GM12872 (cell line): Measurements from ENCODE around the gene NRIP2.

Experiments used
- TF ChIP-seq, protein P1 (sequence below): IDR thresholded peaks from 3 replicates; pipeline ENCODE4 v1.5.1; 2011; ENCODE audit warnings: low read depth, mild to moderate bottlenecking, low read length, moderate library complexity; ENCODE audit not compliant: insufficient read depth

NRIP2 gene

DNA sequence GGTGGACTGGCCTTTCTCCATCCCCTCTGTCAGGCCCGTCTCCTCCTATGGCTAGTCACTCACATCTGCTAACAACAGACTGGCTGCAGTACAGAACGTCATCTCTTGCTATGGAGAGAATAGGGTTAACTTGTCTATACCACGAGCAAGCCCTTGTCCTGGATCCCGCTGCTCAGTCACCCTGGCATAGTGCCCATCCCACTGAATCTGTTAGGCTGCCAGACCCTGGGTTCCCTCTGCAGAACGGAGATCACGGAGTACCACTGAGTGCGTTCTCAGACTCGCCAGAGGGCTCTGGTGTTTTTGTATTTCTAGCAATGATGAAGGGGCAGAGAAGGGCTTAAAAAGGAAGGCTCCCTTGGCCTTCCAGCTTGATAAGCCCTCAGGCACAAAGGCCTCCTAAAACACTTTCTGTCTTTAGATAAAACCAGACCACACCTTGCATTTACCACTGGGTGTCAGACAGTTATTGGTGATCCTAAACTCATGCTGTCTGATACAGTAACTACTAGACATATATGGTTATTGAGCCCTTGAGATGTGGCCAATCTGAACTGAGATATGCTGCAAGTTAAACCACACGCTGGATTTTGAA is 6.3 kb upstream of the NRIP2 start:
- TF ChIP-seq, protein P1, sequence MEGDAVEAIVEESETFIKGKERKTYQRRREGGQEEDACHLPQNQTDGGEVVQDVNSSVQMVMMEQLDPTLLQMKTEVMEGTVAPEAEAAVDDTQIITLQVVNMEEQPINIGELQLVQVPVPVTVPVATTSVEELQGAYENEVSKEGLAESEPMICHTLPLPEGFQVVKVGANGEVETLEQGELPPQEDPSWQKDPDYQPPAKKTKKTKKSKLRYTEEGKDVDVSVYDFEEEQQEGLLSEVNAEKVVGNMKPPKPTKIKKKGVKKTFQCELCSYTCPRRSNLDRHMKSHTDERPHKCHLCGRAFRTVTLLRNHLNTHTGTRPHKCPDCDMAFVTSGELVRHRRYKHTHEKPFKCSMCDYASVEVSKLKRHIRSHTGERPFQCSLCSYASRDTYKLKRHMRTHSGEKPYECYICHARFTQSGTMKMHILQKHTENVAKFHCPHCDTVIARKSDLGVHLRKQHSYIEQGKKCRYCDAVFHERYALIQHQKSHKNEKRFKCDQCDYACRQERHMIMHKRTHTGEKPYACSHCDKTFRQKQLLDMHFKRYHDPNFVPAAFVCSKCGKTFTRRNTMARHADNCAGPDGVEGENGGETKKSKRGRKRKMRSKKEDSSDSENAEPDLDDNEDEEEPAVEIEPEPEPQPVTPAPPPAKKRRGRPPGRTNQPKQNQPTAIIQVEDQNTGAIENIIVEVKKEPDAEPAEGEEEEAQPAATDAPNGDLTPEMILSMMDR = no peak

DNA sequence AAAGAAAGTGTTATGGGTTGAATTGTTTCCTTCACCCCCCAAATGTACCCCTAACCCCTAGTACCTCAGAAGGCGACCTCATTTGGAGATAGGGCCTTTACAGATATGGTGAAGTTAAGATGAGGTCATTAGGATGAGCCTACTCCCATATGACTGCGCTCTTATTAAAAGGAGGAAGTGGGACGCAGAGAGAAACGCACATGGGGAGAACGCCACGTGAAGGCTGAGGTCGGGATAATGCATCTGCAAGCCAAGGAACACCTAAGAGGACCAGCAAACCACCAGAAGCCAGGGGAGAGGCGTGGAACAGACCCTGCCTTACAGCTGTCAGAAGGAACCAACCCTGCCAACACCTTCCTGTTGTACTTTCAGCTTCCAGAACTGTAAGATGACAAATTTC is 1.7 kb upstream of the NRIP2 start:
- TF ChIP-seq, protein P1 = no peak

DNA sequence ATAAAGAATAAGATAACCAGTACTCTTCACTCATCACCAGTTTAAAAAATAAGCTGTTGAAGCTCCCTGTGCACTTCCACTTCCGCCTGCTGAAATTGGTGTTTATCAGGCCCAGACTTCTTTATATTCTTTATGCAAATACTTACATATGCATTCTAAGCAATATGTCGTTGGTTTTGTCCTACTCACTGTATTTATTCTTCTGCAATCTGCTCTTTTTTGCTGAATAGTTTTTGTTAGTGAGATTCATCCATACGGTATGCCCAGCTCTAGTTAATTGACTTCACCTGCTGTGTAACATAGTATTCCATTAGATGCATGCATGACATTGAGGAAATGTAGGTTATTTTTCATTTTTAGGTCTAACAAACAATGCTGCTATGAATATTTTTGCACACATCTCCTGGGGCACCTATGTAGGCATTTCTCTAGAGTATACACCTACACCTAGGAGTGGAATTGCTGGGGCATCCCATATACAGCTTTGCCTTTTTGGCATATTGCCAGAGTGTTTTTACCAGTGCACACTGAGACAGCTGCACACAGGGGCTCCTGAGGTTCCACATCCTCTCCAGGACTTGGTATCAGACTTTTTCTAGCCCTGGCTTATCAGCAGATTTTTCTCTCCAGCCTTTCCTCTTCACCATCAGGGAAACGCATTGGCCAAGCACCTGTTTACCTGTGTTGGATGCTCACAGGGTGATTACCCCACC is 1.0 kb upstream of the NRIP2 start:
- TF ChIP-seq, protein P1 = no peak

DNA sequence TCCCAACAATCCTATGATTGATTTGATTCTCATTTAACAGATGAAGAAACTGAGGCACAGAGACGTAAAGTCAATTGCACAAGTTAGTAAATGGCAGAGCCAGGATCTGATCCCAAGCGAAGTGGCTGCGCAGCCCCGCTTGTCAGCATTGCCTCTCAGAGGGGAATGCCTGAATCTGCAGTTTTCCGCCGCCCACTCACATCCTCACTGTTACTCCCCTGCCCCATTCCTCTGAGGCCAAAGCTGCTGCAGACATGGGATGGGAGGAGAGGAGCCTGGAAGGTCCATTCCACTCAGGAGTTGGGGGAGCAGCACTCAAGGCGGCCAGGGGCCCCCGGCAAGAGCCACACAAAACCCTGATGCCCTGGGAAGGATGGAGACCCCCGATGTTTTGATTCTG is 1.0 kb downstream of the NRIP2 start:
- TF ChIP-seq, protein P1 = no peak

DNA sequence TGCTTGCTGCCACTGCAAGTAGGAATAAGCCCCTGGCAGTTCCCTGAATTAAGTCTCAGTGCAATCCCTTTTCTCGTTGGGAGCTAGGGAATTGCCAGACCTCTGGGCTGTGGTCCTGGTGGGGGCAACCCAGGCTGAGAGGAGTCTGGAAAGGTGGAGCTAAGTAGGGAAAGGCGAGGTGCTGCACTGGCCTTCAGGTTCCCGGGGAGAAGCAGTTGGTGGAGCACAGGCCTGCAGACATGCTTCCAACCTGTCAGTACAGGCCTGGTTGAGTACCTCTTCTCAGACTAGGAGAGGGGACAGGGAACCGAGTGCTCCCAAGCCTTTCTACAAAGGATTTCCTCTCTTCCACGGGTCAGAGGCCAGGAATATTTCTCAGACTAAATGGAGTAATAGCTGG is 1.5 kb downstream of the NRIP2 start:
- TF ChIP-seq, protein P1 = no peak

DNA sequence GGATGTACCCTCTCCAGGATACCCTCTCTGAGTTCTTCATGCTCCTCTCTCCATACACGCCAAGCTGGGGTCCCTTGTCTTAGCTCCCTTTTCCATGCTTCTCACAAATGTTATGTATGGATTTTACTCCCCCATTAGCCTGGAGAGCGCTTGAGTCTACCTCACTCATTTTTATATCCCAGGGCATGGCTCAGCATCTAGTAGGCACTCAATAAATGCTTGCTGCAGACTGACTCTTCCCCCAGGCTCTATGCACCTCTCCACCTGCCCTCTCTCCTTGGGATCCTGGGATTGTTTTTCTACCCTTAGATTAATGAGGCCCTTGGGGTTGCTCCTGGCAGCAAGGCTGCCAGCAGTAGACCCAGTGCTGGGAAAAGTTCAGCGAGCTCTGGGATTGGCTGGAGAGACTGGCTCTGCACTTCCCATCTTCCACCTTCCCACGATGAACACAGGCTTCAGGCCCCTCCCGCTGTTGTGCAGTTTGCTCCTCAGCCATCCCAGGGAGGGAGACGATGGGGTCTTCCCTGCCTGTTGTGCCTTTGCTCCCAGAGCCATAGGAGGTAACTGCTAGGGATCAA is 2.2 kb downstream of the NRIP2 start:
- TF ChIP-seq, protein P1 = no peak

DNA sequence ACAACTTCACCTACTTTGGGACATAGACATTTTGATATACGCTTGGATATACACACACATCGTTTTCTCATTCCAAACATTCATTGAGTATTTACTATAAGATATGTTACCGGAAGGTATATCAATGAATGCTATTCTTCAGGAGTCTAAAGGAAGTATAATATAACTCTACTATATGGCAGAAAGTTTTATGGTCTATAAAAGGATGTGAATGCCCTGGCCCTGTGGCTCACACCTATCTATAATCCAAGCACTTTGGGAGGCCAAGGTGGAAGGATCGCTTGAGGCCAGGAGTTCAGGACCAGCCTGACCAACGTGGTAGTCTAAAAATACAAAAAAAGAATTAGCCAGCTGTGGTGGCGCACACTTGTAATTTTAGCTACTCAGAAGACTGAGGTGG is 5.6 kb downstream of the NRIP2 start:
- TF ChIP-seq, protein P1 = no peak
